Measurements from ENCODE around the gene HOOK2. TPM values are rescaled to one million over a fixed set of nuclear protein-coding genes. Genes with fewer than 3 reads are reported as not detected.

Gene HOOK2
- polyA plus RNA-seq, 1 of the 3 experiments (the other 2 are of a cell fraction) = 33.0 TPM

- 90% methylated on average over 2 of the region's 3 CpGs for WGBS (ENCODE audit: low lambda C conversion rate)
- DNase-seq = no peak
- TF ChIP-seq TAF1 (IDR thresholded peaks at IDR 0.05; ENCODE audit: borderline replicate concordance, low read depth, low read length) (no peak), NRF1 (IDR thresholded peaks at IDR 0.05; ENCODE audit: low read depth, low read length) (no peak), USF2 (IDR thresholded peaks at IDR 0.05; ENCODE audit: borderline replicate concordance, low read depth, low read length) (no peak), YY1 (IDR thresholded peaks at IDR 0.05; ENCODE audit: low read depth) (no peak), SIN3A (IDR thresholded peaks at IDR 0.05; ENCODE audit: borderline replicate concordance, low read depth, low read length) (no peak), EZH2phosphoT487 (IDR thresholded peaks at IDR 0.05; ENCODE audit: borderline replicate concordance, low read depth) (no peak), RXRA (IDR thresholded peaks at IDR 0.05; ENCODE audit: borderline replicate concordance, low read depth) (no peak), TEAD4 (IDR thresholded peaks at IDR 0.05; ENCODE audit: borderline replicate concordance, insufficient read depth) (no peak), ELF1 (IDR thresholded peaks at IDR 0.05) (no peak), POLR2AphosphoS5 (IDR thresholded peaks at IDR 0.05; ENCODE audit: low read depth, low read length) (no peak), FOXM1 (IDR thresholded peaks at IDR 0.05; ENCODE audit: low read depth) (no peak), EP300 (IDR thresholded peaks at IDR 0.05; ENCODE audit: borderline replicate concordance in 1 of 2, low read depth in 1 of 2, low read length in 1 of 2) (no peak), MEF2A (IDR thresholded peaks at IDR 0.05; ENCODE audit: borderline replicate concordance, low read depth) (no peak), RCOR1 (IDR thresholded peaks at IDR 0.05; ENCODE audit: low read length) (no peak), IRF3 (IDR thresholded peaks at IDR 0.05; ENCODE audit: low read depth, low read length) (no peak), SMC3 (IDR thresholded peaks at IDR 0.05; ENCODE audit: low read depth, low read length) (no peak), MXI1 (IDR thresholded peaks at IDR 0.05; ENCODE audit: low read depth, low read length) (no peak)
- TF ChIP-seq, protein P1, sequence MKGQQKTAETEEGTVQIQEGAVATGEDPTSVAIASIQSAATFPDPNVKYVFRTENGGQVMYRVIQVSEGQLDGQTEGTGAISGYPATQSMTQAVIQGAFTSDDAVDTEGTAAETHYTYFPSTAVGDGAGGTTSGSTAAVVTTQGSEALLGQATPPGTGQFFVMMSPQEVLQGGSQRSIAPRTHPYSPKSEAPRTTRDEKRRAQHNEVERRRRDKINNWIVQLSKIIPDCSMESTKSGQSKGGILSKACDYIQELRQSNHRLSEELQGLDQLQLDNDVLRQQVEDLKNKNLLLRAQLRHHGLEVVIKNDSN (IDR thresholded peaks at IDR 0.05; ENCODE audit: borderline replicate concordance, low read depth) = no peak
- TF ChIP-seq, protein P2, sequence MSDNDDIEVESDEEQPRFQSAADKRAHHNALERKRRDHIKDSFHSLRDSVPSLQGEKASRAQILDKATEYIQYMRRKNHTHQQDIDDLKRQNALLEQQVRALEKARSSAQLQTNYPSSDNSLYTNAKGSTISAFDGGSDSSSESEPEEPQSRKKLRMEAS (IDR thresholded peaks at IDR 0.05; ENCODE audit: low read depth) = no peak
- TF ChIP-seq, protein P3, sequence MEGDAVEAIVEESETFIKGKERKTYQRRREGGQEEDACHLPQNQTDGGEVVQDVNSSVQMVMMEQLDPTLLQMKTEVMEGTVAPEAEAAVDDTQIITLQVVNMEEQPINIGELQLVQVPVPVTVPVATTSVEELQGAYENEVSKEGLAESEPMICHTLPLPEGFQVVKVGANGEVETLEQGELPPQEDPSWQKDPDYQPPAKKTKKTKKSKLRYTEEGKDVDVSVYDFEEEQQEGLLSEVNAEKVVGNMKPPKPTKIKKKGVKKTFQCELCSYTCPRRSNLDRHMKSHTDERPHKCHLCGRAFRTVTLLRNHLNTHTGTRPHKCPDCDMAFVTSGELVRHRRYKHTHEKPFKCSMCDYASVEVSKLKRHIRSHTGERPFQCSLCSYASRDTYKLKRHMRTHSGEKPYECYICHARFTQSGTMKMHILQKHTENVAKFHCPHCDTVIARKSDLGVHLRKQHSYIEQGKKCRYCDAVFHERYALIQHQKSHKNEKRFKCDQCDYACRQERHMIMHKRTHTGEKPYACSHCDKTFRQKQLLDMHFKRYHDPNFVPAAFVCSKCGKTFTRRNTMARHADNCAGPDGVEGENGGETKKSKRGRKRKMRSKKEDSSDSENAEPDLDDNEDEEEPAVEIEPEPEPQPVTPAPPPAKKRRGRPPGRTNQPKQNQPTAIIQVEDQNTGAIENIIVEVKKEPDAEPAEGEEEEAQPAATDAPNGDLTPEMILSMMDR (IDR thresholded peaks at IDR 0.05) = no peak
- Histone ChIP-seq H3K9ac (no peak overlapping the region), H2AFZ (ENCODE audit: low read depth) (no peak overlapping the region), H3K4me2 (no peak overlapping the region), H3K27ac (ENCODE audit: low read depth in 2 of 2, low read length in 1 of 2) (no peak overlapping the region), H3K79me2 (ENCODE audit: insufficient read depth) (peaks cover 59% of the 10 kb centered on the region), H3K4me3 (ENCODE audit: low read depth in 2 of 2, low read length in 1 of 2) (no peak overlapping the region), H4K20me1 (ENCODE audit: insufficient read depth) (no peaks in the 10 kb centered on the region), H3K9me3 (no peaks in the 10 kb centered on the region), H3F3A (replicated peaks; ENCODE audit: insufficient read depth) (peaks cover 8% of the 10 kb centered on the region), H3K27me3 (ENCODE audit: insufficient read depth) (no peaks in the 10 kb centered on the region), H3K4me1 (ENCODE audit: control insufficient read depth in 1 of 2, insufficient read depth in 2 of 2, low read depth in 1 of 2, low read length in 1 of 2) (peaks cover 6 to 7% of the 10 kb centered on the region in 2 experiments; a peak in 2 of 4 replicates), H3K36me3 (replicated peaks in 1 of 2; ENCODE audit: control insufficient read depth in 1 of 2, insufficient read depth in 2 of 2, low read length in 1 of 2) (peaks cover 31 to 41% of the 10 kb centered on the region in 2 experiments), H3K9me2 (no peaks in the 10 kb centered on the region)
- ChIA-PET CTCF (interaction anchor here (0.8 to 1.5 kb wide), 3 partner anchors 44 to 81 kb away, joined by 3 to 6 read pairs (median 3); no protein-coding TSS in a partner anchor), POLR2A (no interaction called here)
These were observed 59.4 kb downstream of the HOOK2 start for GRCh38 chr19:12715929-12716328.

Data from SK-N-SH (cell line).